Measurements from ENCODE around the gene ATMIN. TPM values are rescaled to one million over a fixed set of nuclear protein-coding genes. Genes with fewer than 3 reads are reported as not detected.

Gene ATMIN
- total and polyA plus RNA-seq, 2 of the 13 experiments (the other 11 are each of a cell fraction or from before 2014, with no cell fraction given), result 34.6 to 60.4 TPM

DNA sequence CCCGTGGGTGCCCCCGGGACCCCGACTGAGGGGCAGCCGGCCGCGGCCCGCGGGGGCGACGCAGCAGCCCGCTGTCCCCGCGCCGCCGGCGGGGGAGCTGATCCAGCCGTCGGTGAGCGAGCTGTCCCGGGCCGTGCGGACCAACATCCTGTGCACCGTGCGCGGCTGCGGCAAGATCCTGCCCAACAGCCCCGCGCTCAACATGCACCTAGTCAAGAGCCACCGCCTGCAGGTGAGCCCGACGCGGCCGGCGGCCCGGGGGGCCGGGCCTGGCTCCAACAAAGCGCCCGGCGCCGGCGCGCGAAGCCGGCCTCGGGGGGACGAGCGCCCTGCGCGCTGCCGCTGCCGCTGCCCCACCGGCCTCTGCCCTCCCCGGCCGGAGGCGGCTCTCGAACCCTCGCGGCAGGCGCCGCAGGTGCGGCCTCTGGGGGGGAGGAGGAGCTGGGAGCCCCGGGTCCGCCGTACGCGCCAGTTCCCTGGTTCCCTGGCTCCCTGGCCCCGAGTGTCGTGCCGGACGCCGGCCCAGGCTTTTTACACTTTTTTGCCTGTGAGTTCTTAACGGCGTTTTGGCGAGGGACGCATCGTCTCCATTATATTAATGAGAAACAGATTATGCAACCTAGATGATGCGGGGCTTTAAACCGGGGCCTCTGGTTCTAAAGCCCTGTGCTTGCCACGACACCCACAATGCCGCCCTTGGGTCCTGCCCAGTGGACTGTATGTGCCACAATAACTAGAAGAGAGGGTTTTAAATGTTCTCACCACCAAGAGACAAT lies 521 bp downstream of the ATMIN start (continued):
- TF ChIP-seq NFRKB (IDR thresholded peaks at IDR 0.05) (no peak), YY1 (IDR thresholded peaks at IDR 0.05; ENCODE audit: insufficient read depth, insufficient replicate concordance, low read depth, low read length) (peak; percentile 51), PTBP1 (IDR thresholded peaks at IDR 0.05; ENCODE audit: low read depth, low read length, poor library complexity, severe bottlenecking) (no peak)
- TF ChIP-seq, protein P1, sequence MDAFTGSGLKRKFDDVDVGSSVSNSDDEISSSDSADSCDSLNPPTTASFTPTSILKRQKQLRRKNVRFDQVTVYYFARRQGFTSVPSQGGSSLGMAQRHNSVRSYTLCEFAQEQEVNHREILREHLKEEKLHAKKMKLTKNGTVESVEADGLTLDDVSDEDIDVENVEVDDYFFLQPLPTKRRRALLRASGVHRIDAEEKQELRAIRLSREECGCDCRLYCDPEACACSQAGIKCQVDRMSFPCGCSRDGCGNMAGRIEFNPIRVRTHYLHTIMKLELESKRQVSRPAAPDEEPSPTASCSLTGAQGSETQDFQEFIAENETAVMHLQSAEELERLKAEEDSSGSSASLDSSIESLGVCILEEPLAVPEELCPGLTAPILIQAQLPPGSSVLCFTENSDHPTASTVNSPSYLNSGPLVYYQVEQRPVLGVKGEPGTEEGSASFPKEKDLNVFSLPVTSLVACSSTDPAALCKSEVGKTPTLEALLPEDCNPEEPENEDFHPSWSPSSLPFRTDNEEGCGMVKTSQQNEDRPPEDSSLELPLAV (CRISPR knock-in tag; conservative IDR thresholded peaks at IDR 0.05; ENCODE audit: low read depth), result no peak
- TF ChIP-seq, protein P2, sequence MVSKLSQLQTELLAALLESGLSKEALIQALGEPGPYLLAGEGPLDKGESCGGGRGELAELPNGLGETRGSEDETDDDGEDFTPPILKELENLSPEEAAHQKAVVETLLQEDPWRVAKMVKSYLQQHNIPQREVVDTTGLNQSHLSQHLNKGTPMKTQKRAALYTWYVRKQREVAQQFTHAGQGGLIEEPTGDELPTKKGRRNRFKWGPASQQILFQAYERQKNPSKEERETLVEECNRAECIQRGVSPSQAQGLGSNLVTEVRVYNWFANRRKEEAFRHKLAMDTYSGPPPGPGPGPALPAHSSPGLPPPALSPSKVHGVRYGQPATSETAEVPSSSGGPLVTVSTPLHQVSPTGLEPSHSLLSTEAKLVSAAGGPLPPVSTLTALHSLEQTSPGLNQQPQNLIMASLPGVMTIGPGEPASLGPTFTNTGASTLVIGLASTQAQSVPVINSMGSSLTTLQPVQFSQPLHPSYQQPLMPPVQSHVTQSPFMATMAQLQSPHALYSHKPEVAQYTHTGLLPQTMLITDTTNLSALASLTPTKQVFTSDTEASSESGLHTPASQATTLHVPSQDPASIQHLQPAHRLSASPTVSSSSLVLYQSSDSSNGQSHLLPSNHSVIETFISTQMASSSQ (IDR thresholded peaks at IDR 0.05; ENCODE audit: low read depth), result no peak
- TF ChIP-seq, protein P2 (CRISPR knock-in tag; IDR thresholded peaks at IDR 0.05; ENCODE audit: borderline replicate concordance), result 0 out of 2 replicates have a peak, but pooled peaks have one; percentile 13
